WERI-Rb-1 (cell line): ENCODE results near the gene RILPL1.
"Not testable (repeated sequence)": the region's sequence is repeated elsewhere in the genome, so short reads cannot be mapped to it uniquely, and the experiment has no call there.

ENCODE experiments used
- DNase-seq: peaks from one replicate; pipeline ENCODE4 v3.0.0-alpha.2; 2020
- H3K27ac ChIP-seq: fragments of 250-450 bp; sonication (Bioruptor Pico); 2 replicates; pipeline ENCODE4 v1.5.1; 2020; ENCODE audit warnings: mild to moderate bottlenecking, moderate library complexity
- H3K27me3 ChIP-seq: fragments of 250-450 bp; sonication (Bioruptor Pico); 2 replicates; pipeline ENCODE4 v1.5.1; 2021; ENCODE audit warnings: mild to moderate bottlenecking, low read depth, moderate library complexity; ENCODE audit not compliant: insufficient read depth, severe bottlenecking
- H3K36me3 ChIP-seq: fragments of 250-450 bp; sonication (Bioruptor Pico); 2 replicates; pipeline ENCODE4 v1.5.1; 2020; ENCODE audit warnings: mild to moderate bottlenecking, moderate library complexity
- H3K4me3 ChIP-seq: 2 replicates; pipeline ENCODE4 v1.5.1; 2011; ENCODE audit warnings: low read depth, mild to moderate bottlenecking, control low read depth, low read length
- H3K9me3 ChIP-seq: fragments of 250-450 bp; sonication (Bioruptor Pico); 2 replicates; pipeline ENCODE4 v1.5.1; 2021; ENCODE audit warnings: mild to moderate bottlenecking, moderate library complexity; ENCODE audit not compliant: severe bottlenecking
- CTCF ChIP-seq: IDR thresholded peaks from 2 replicates; pipeline ENCODE4 v1.5.1; 2011; ENCODE audit warnings: low read depth, mild to moderate bottlenecking, control low read depth, inconsistent platforms, low read length

RILPL1 gene

GRCh38 chr12:123436017-123436964, 97.2 kb downstream of the RILPL1 start, which contains the start of gene RILPL2:
RILPL2 (minus strand) TSS chr12:123436684; CDS start chr12:123436420, 264 bp downstream.
- H3K36me3 ChIP-seq: no peaks in the 10 kb centered on the region
- H3K9me3 ChIP-seq: no peaks in the 10 kb centered on the region
- H3K27me3 ChIP-seq: no peaks in the 10 kb centered on the region
- no peak for TF ChIP-seq CTCF
- peak within 1 kb of the TSS; percentile 80 for H3K4me3 ChIP-seq
- peak; percentile 65 for DNase-seq
- H3K27ac ChIP-seq: no peak within 1 kb of the TSS

DNA sequence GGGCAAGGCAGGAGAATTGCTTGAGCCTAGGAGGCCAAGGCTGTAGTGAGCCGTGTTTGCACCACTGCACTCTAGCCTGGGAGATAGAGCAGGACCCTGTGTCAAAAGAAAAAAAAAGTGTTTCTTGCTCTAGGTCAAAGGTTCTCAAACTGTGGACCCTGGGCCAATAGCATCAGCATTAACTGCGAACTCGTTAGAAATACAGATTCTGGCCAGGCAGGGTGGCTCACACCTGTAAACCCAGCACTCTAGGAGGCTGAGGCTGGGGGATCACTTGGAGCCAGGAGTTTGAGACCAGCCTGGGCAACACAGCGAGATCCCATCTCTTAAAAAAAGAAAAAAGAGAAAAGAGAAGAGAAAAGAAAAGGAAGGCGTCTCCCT, 97.9 kb downstream of the RILPL1 start:
- Histone ChIP-seq H3K9me3 (no peaks in the 10 kb centered on the region), H3K4me3 (no peak overlapping the region), H3K36me3 (no peaks in the 10 kb centered on the region), H3K27me3 (no peaks in the 10 kb centered on the region), H3K27ac (no peak overlapping the region)
- TF ChIP-seq CTCF: no peak
- no peak for DNase-seq

DNA sequence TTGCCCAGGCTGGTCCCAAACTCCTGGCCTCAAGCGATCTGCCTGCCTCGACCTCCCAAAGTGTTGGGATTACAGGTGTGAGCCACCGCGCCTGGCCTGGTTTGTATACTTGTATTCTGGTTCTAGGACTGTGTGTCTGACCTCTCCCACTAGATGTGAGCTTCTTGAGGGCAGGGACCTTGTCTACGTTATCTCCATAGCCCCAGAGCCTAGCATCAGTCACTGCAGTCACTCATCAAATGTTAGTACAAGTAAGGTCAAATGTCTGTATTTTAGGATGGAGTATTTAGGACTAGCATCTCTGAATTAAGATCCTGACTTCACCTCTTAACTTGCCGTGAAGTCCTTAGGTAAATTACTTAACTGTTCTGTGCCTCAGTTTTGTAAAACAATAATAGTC, 99.9 kb downstream of the RILPL1 start:
- H3K9me3 ChIP-seq: no peaks in the 10 kb centered on the region
- H3K27me3 ChIP-seq: no peaks in the 10 kb centered on the region
- no peak overlapping the region for H3K27ac ChIP-seq
- no peak for TF ChIP-seq CTCF
- H3K36me3 ChIP-seq: no peaks in the 10 kb centered on the region
- H3K4me3 ChIP-seq: no peak overlapping the region
- no peak for DNase-seq

DNA sequence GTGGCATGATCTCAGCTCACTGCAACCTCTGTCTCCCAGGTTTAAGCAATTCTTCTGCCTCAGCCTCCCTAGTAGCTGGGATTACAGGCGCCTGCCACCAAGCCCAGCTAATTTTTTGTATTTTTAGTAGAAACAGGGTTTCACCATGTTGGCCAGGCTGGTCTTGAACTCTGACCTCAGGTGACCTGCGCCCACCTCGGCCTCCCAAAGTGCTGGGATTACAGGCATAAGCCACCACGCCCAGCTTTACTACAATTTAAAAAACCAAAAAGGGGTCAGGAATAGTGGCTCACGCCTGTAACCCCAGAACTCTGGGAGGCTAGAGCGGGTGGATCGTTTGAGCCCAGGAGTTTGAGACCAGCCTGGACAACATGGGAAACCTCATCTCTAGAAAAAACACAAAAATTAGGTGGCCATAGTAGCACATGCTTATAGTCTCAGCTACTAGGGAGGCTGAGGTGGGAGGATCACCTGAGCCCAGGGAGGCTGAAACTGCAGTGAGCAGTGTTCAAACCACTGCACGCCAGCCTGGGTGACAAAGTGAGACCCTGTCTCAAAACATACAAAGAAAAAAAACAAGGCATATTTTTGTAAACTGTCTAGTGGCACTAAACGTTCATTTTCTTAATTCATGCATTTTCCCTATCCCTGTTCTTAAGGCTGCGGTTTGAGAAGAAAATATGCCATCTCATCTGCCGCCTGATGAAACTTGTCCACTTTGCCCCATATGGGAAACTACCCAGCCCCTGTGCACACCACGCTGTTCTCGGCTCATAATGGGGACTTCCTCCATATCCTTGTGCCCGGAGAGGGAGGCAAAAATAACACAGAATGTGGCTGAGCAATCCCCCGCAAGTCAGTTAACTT, 101.3 kb downstream of the RILPL1 start:
- not testable (repeated sequence) for DNase-seq, H3K27ac ChIP-seq, H3K4me3 ChIP-seq, H3K27me3 ChIP-seq, H3K36me3 ChIP-seq, H3K9me3 ChIP-seq

GRCh38 chr12:123429101-123429500, 104.4 kb downstream of the RILPL1 start:
- H3K36me3 ChIP-seq, H3K9me3 ChIP-seq, H3K27me3 ChIP-seq, DNase-seq, H3K27ac ChIP-seq, H3K4me3 ChIP-seq: not testable (repeated sequence)

GRCh38 chr12:123428591-123428990, 104.9 kb downstream of the RILPL1 start:
- Histone ChIP-seq H3K4me3 (no peak overlapping the region), H3K27me3 (no peaks in the 10 kb centered on the region), H3K27ac (no peak overlapping the region), H3K9me3 (no peaks in the 10 kb centered on the region), H3K36me3 (no peaks in the 10 kb centered on the region)
- no peak for DNase-seq
- TF ChIP-seq CTCF: no peak
